H9 (cell line): ENCODE data around the gene FBP2. TPM values are rescaled to one million over a fixed set of nuclear protein-coding genes. Genes with fewer than 3 reads are reported as not detected.

Experiments used
- DNase-seq: peaks from one replicate; pipeline ENCODE4 v3.0.0-alpha.2; 2017
- H2AFZ ChIP-seq: one replicate; pipeline ENCODE4 v1.6.1; 2013; ENCODE audit warnings: mild to moderate bottlenecking, low read length, control low read depth, moderate library complexity
- H2AK5ac ChIP-seq: 2 replicates; pipeline ENCODE4 v1.6.1; 2013; ENCODE audit warnings: low read length, control low read depth, mixed read lengths; ENCODE audit not compliant: insufficient read length
- H2BK120ac ChIP-seq: one replicate; pipeline ENCODE4 v1.6.1; 2013; ENCODE audit warnings: low read depth, mild to moderate bottlenecking, low read length, control low read depth, inconsistent platforms; ENCODE audit not compliant: poor library complexity, severe bottlenecking
- H2BK12ac ChIP-seq: 2 replicates; pipeline ENCODE4 v1.6.1; 2013; ENCODE audit warnings: low read length, control low read depth, mixed read lengths, low read depth; ENCODE audit not compliant: insufficient read length
- H2BK15ac ChIP-seq: 2 replicates; pipeline ENCODE4 v1.6.1; 2013; ENCODE audit warnings: low read depth, low read length, control low read depth
- H2BK20ac ChIP-seq: one replicate; pipeline ENCODE4 v1.6.1; 2013; ENCODE audit warnings: low read depth, mild to moderate bottlenecking, low read length, control low read depth, inconsistent platforms; ENCODE audit not compliant: poor library complexity, severe bottlenecking
- H2BK5ac ChIP-seq: 2 replicates; pipeline ENCODE4 v1.6.1; 2013; ENCODE audit warnings: low read length, control low read depth, mixed read lengths; ENCODE audit not compliant: insufficient read length
- H3K14ac ChIP-seq: 2 replicates; pipeline ENCODE4 v1.6.1; 2013; ENCODE audit warnings: low read length, control low read depth; ENCODE audit not compliant: insufficient read depth
- H3K18ac ChIP-seq: 2 replicates; pipeline ENCODE4 v1.6.1; 2013; ENCODE audit warnings: low read depth, mild to moderate bottlenecking, mixed read lengths, low read length, control low read depth; ENCODE audit not compliant: insufficient read length
- H3K23ac ChIP-seq: 2 replicates; pipeline ENCODE4 v1.6.1; 2013; ENCODE audit warnings: low read length, control low read depth, mixed read lengths, low read depth; ENCODE audit not compliant: insufficient read length
- H3K23me2 ChIP-seq: 2 replicates; pipeline ENCODE4 v1.6.1; 2013; ENCODE audit warnings: low read depth, mild to moderate bottlenecking, mixed read lengths, low read length, control low read depth; ENCODE audit not compliant: insufficient read length, poor library complexity, severe bottlenecking
- H3K27ac ChIP-seq: 2 replicates; pipeline ENCODE4 v1.5.1; 2013; ENCODE audit warnings: low read length, control low read depth, mixed read lengths, low read depth; ENCODE audit not compliant: insufficient read length
- H3K27me3 ChIP-seq: 2 replicates; pipeline ENCODE4 v1.6.1; 2013; ENCODE audit warnings: low read length, control low read depth, inconsistent platforms; ENCODE audit not compliant: insufficient read depth
- H3K4ac ChIP-seq: 2 replicates; pipeline ENCODE4 v1.6.1; 2013; ENCODE audit warnings: low read depth, mild to moderate bottlenecking, control low read depth, inconsistent platforms, low read length, moderate library complexity
- H3K4me1 ChIP-seq: 2 replicates; pipeline ENCODE4 v1.6.1; 2013; ENCODE audit warnings: low read length, control low read depth, inconsistent platforms; ENCODE audit not compliant: insufficient read depth
- H3K4me2 ChIP-seq: 2 replicates; pipeline ENCODE4 v1.6.1; 2013; ENCODE audit warnings: low read length, control low read depth, mixed read lengths; ENCODE audit not compliant: insufficient read length, insufficient read depth
- H3K56ac ChIP-seq: 2 replicates; pipeline ENCODE4 v1.6.1; 2013; ENCODE audit warnings: low read depth, mild to moderate bottlenecking, mixed read lengths, low read length, control low read depth; ENCODE audit not compliant: insufficient read length
- H3K79me1 ChIP-seq: 2 replicates; pipeline ENCODE4 v1.6.1; 2013; ENCODE audit warnings: low read depth, mild to moderate bottlenecking, moderate library complexity, low read length, control low read depth, inconsistent platforms; ENCODE audit not compliant: insufficient read depth, poor library complexity, severe bottlenecking
- H3K79me2 ChIP-seq: 2 replicates; pipeline ENCODE4 v1.6.1; 2013; ENCODE audit warnings: low read length, control low read depth, inconsistent platforms; ENCODE audit not compliant: insufficient read depth
- H3K9ac ChIP-seq: 2 replicates; pipeline ENCODE4 v1.6.1; 2013; ENCODE audit warnings: low read length, control low read depth, mixed read lengths; ENCODE audit not compliant: insufficient read length; ENCODE audit errors: extremely low read depth
- H3K9me3 ChIP-seq: one replicate; pipeline ENCODE4 v1.6.1; 2013; ENCODE audit warnings: low read depth, low read length, inconsistent platforms; ENCODE audit not compliant: control insufficient read depth
- H3T11ph ChIP-seq: one replicate; pipeline ENCODE4 v1.6.1; 2013; ENCODE audit warnings: mild to moderate bottlenecking, low read length, control low read depth, inconsistent platforms
- H4K20me1 ChIP-seq: one replicate; pipeline ENCODE4 v1.6.1; 2013; ENCODE audit not compliant: control insufficient read depth, insufficient read length, insufficient read depth
- H4K5ac ChIP-seq: 2 replicates; pipeline ENCODE4 v1.6.1; 2013; ENCODE audit warnings: low read depth, mild to moderate bottlenecking, mixed read lengths, low read length, control low read depth; ENCODE audit not compliant: insufficient read length
- H4K8ac ChIP-seq: replicated peaks from 2 replicates; pipeline ENCODE4 v1.6.1; 2013; ENCODE audit warnings: low read length, control low read depth, mixed read lengths, low read depth; ENCODE audit not compliant: insufficient read length
- H4K91ac ChIP-seq: 2 replicates; pipeline ENCODE4 v1.6.1; 2013; ENCODE audit warnings: low read depth, mild to moderate bottlenecking, moderate library complexity, mixed read lengths, low read length, control low read depth; ENCODE audit not compliant: insufficient read length
- H3K27ac Mint-ChIP-seq, 3 experiments: 2 replicates in 2 of 3; 3 replicates in 1 of 3; pipeline ENCODE4 v1.8.0; 2020 to 2021; ENCODE audit warnings: mixed read lengths in 3 of 3, mild to moderate bottlenecking in 1 of 3, moderate library complexity in 1 of 3
- H3K27me3 Mint-ChIP-seq: 2 replicates; pipeline ENCODE4 v1.8.0; 2021; ENCODE audit warnings: low read depth, mild to moderate bottlenecking, moderate library complexity, mixed read lengths
- H3K36me3 Mint-ChIP-seq, 3 experiments: 2 replicates in 2 of 3; 3 replicates in 1 of 3; pipeline ENCODE4 v1.8.0; 2020 to 2021; ENCODE audit warnings: low read depth in 3 of 3, mixed read lengths in 3 of 3; ENCODE audit not compliant: insufficient read depth in 1 of 3
- H3K4me1 Mint-ChIP-seq, 2 experiments: 2 replicates each; pipeline ENCODE4 v1.8.0; 2020; ENCODE audit warnings: mixed read lengths in 2 of 2
- H3K4me3 Mint-ChIP-seq, 2 experiments: 2 replicates in 1 of 2; 3 replicates in 1 of 2; pipeline ENCODE4 v1.8.0; 2020 to 2021; ENCODE audit warnings: mild to moderate bottlenecking in 2 of 2, mixed read lengths in 2 of 2, moderate library complexity in 1 of 2
- H3K9me3 Mint-ChIP-seq, 2 experiments: 2 replicates in 1 of 2; 3 replicates in 1 of 2; pipeline ENCODE4 v1.8.0; 2020; ENCODE audit warnings: mild to moderate bottlenecking in 2 of 2, mixed read lengths in 2 of 2, moderate library complexity in 1 of 2
- CTCF ChIP-seq: fragments of 200-600 bp; sonication (generic); conservative IDR thresholded peaks from 3 replicates; pipeline ENCODE4 v1.8.0; 2021; ENCODE audit warnings: antibody characterized with exemption, mild to moderate bottlenecking
- WGBS: extraction: QIAGEN DNeasy Blood & Tissue Kit; methylation state at CpG from one replicate; pipeline ENCODE4 v1.1.7; 2013; ENCODE audit warnings: missing lambda C conversion rate, low lambda C conversion rate, mixed read lengths; ENCODE audit not compliant: insufficient read length; ENCODE audit errors: extremely low coverage; 5-methylcytosine and 5-hydroxymethylcytosine counted together
- total RNA-seq: library from RNA; stranded (reverse); gene quantifications from 2 replicates; pipeline ENCODE4 v1.2.1, GENCODE V29; 2021

Gene FBP2
- total RNA-seq, 1 experiment from 2014 or later: not detected

GRCh38 chr9:94525396-94526035 is 68.1 kb downstream of the FBP2 start:
- H2AK5ac ChIP-seq: no peak overlapping the region
- no peaks in the 10 kb centered on the region for H3K9me3 Mint-ChIP-seq
- H2BK12ac ChIP-seq: no peak overlapping the region
- no peak overlapping the region for H3K56ac ChIP-seq
- H4K20me1 ChIP-seq: no peaks in the 10 kb centered on the region
- H3T11ph ChIP-seq: no peak overlapping the region
- DNase-seq: no peak
- H3K27ac ChIP-seq: no peak overlapping the region
- H3K14ac ChIP-seq: no peak overlapping the region
- H3K4me1 ChIP-seq: no peaks in the 10 kb centered on the region
- no peaks in the 10 kb centered on the region for H3K79me1 ChIP-seq
- H3K4me1 Mint-ChIP-seq: no peaks in the 10 kb centered on the region
- no peak overlapping the region for H4K91ac ChIP-seq
- H2BK5ac ChIP-seq: no peak overlapping the region
- WGBS: no CpG with 5 or more reads among the region's 7 CpGs
- no peak for TF ChIP-seq CTCF
- H3K4ac ChIP-seq: no peak overlapping the region
- no peaks in the 10 kb centered on the region for H3K79me2 ChIP-seq
- H3K18ac ChIP-seq: no peak overlapping the region
- H3K23me2 ChIP-seq: no peaks in the 10 kb centered on the region
- no peak overlapping the region for H2AFZ ChIP-seq
- H3K36me3 Mint-ChIP-seq: no peaks in the 10 kb centered on the region; a peak in 1 of 7 replicates
- no peak overlapping the region for H2BK120ac ChIP-seq
- H2BK15ac ChIP-seq: no peak overlapping the region
- H3K27me3 ChIP-seq: no peaks in the 10 kb centered on the region
- no peaks in the 10 kb centered on the region for H3K27me3 Mint-ChIP-seq
- H3K9ac ChIP-seq: no peak overlapping the region
- no peak overlapping the region; a peak in 1 of 7 replicates for H3K27ac Mint-ChIP-seq
- H3K9me3 ChIP-seq: no peaks in the 10 kb centered on the region
- no peak overlapping the region for H3K4me2 ChIP-seq
- no peak overlapping the region for H4K8ac ChIP-seq
- H2BK20ac ChIP-seq: no peak overlapping the region
- H4K5ac ChIP-seq: no peak overlapping the region
- no peak overlapping the region for H3K4me3 Mint-ChIP-seq
- H3K23ac ChIP-seq: no peak overlapping the region
